WTC11 (cell line): ENCODE results near the gene C3orf22. TPM values are rescaled to one million over a fixed set of nuclear protein-coding genes. Genes with fewer than 3 reads are reported as not detected.

Source experiments
- ATAC-seq: fragments of 200-7000 bp; cut with Tn5 transposase; 2 replicates; pipeline ENCODE4 v1.10.0; 2021; ENCODE audit warnings: mild to moderate bottlenecking, moderate library complexity
- CTCF ChIA-PET: fragments of 300-600 bp; sonication (Branson Sonifier 250); formaldehyde crosslinking; loops from one replicate; lab custom pipeline; 2021; ENCODE audit warnings: antibody characterized with exemption; lab: Charles Lee
- POLR2A ChIA-PET: fragments of 350-600 bp; sonication (Branson Sonifier 250); formaldehyde crosslinking; loops from one replicate; lab custom pipeline; 2021; ENCODE audit warnings: antibody characterized with exemption; lab: Charles Lee
- DNase-seq: peaks from one replicate; pipeline ENCODE4 v3.0.0; 2021; ENCODE audit warnings: low spot score
- H3K27ac Mint-ChIP-seq: 2 replicates; pipeline ENCODE4 v1.8.0; 2021; ENCODE audit warnings: mixed read lengths
- H3K27me3 Mint-ChIP-seq: 2 replicates; pipeline ENCODE4 v1.8.0; 2021; ENCODE audit warnings: low read depth, mild to moderate bottlenecking, moderate library complexity, mixed read lengths
- H3K36me3 Mint-ChIP-seq: 2 replicates; pipeline ENCODE4 v1.8.0; 2021; ENCODE audit warnings: mixed read lengths
- H3K4me1 Mint-ChIP-seq: 2 replicates; pipeline ENCODE4 v1.8.0; 2022; ENCODE audit warnings: mixed read lengths
- H3K4me3 Mint-ChIP-seq: 2 replicates; pipeline ENCODE4 v1.8.0; 2021; ENCODE audit warnings: mild to moderate bottlenecking, moderate library complexity, mixed read lengths
- H3K9me3 Mint-ChIP-seq: 2 replicates; pipeline ENCODE4 v1.8.0; 2021; ENCODE audit warnings: mixed read lengths
- CBFB ChIP-seq: sonication (generic); formaldehyde crosslinking; IDR thresholded peaks from 2 replicates; pipeline ENCODE4 v1.8.1; 2022; ENCODE audit warnings: mild to moderate bottlenecking, low read depth, missing genetic modification reagents
- GTF2I ChIP-seq: fragments of 250-450 bp; sonication (Bioruptor Pico); conservative IDR thresholded peaks from 2 replicates; pipeline ENCODE4 v1.4.0; 2021; ENCODE audit warnings: mild to moderate bottlenecking
- KAT7 ChIP-seq: sonication (generic); formaldehyde crosslinking; IDR thresholded peaks from 2 replicates; pipeline ENCODE4 v1.8.1; 2023; ENCODE audit warnings: missing genetic modification reagents, mild to moderate bottlenecking, borderline replicate concordance
- MYBL2 ChIP-seq: sonication (generic); formaldehyde crosslinking; IDR thresholded peaks from 2 replicates; pipeline ENCODE4 v1.8.1; 2023; ENCODE audit warnings: mild to moderate bottlenecking, moderate library complexity, missing genetic modification reagents
- NFATC4 ChIP-seq: fragments of 250-450 bp; sonication (Bioruptor Pico); IDR thresholded peaks from 2 replicates; pipeline ENCODE4 v1.9.0; 2021; ENCODE audit warnings: mild to moderate bottlenecking
- NR1H2 ChIP-seq: sonication (generic); formaldehyde crosslinking; IDR thresholded peaks from 2 replicates; pipeline ENCODE4 v1.9.0; 2021; ENCODE audit warnings: mild to moderate bottlenecking, moderate library complexity, missing genetic modification reagents
- NR2C2 ChIP-seq: sonication (generic); formaldehyde crosslinking; IDR thresholded peaks from 2 replicates; pipeline ENCODE4 v1.8.0; 2022; ENCODE audit warnings: mild to moderate bottlenecking, missing genetic modification reagents
- ZNF138 ChIP-seq: sonication (generic); formaldehyde crosslinking; conservative IDR thresholded peaks from 2 replicates; pipeline ENCODE4 v1.8.1; 2022; ENCODE audit warnings: mild to moderate bottlenecking, moderate library complexity, missing genetic modification reagents
- ZNF232 ChIP-seq: sonication (generic); formaldehyde crosslinking; IDR thresholded peaks from 2 replicates; pipeline ENCODE4 v1.8.0; 2022; ENCODE audit warnings: mild to moderate bottlenecking, missing genetic modification reagents
- ZNF263 ChIP-seq: sonication (generic); formaldehyde crosslinking; IDR thresholded peaks from 2 replicates; pipeline ENCODE4 v1.8.1; 2022; ENCODE audit warnings: low read depth, mild to moderate bottlenecking, moderate library complexity, missing genetic modification reagents
- ZNF396 ChIP-seq: fragments of 250-450 bp; sonication (Bioruptor Pico); IDR thresholded peaks from 2 replicates; pipeline ENCODE4 v1.8.0; 2021; ENCODE audit warnings: mild to moderate bottlenecking, moderate library complexity, borderline replicate concordance
- total RNA-seq: library from RNA; stranded (reverse); gene quantifications from 3 replicates; pipeline ENCODE4 v1.2.3, GENCODE V29; 2021
- TF ChIP-seq, protein P1 (sequence below): fragments of 250-450 bp; sonication (Bioruptor Pico); IDR thresholded peaks from 2 replicates; pipeline ENCODE4 v2.1.2; 2022; ENCODE audit warnings: mild to moderate bottlenecking, moderate library complexity
- TF ChIP-seq, protein P2 (sequence below): sonication (generic); formaldehyde crosslinking; IDR thresholded peaks from 2 replicates; pipeline ENCODE4 v1.8.0; 2022; ENCODE audit warnings: mild to moderate bottlenecking, missing genetic modification reagents
- TF ChIP-seq, protein P3 (sequence below): fragments of 200-600 bp; IDR thresholded peaks from 2 replicates; pipeline ENCODE4 v1.8.0; 2022; ENCODE audit warnings: antibody characterized with exemption
- TF ChIP-seq, protein P4 (sequence below): sonication (generic); formaldehyde crosslinking; IDR thresholded peaks from 2 replicates; pipeline ENCODE4 v1.8.1; 2023; ENCODE audit warnings: mild to moderate bottlenecking, missing genetic modification reagents, borderline replicate concordance
- TF ChIP-seq, protein P5 (sequence below): fragments of 250-450 bp; sonication (Bioruptor Pico); IDR thresholded peaks from 2 replicates; pipeline ENCODE4 v1.8.0; 2021; ENCODE audit warnings: mild to moderate bottlenecking
- TF ChIP-seq, protein P6 (sequence below): sonication (generic); formaldehyde crosslinking; IDR thresholded peaks from 2 replicates; pipeline ENCODE4 v1.8.0; 2023; ENCODE audit warnings: missing genetic modification reagents, mild to moderate bottlenecking, borderline replicate concordance
- TF ChIP-seq, protein P7 (sequence below): sonication (generic); formaldehyde crosslinking; IDR thresholded peaks from 2 replicates; pipeline ENCODE4 v1.8.1; 2022; ENCODE audit warnings: mild to moderate bottlenecking, missing genetic modification reagents, moderate library complexity, borderline replicate concordance

Gene C3orf22
- total RNA-seq, 1 experiment from 2014 or later = not detected

DNA sequence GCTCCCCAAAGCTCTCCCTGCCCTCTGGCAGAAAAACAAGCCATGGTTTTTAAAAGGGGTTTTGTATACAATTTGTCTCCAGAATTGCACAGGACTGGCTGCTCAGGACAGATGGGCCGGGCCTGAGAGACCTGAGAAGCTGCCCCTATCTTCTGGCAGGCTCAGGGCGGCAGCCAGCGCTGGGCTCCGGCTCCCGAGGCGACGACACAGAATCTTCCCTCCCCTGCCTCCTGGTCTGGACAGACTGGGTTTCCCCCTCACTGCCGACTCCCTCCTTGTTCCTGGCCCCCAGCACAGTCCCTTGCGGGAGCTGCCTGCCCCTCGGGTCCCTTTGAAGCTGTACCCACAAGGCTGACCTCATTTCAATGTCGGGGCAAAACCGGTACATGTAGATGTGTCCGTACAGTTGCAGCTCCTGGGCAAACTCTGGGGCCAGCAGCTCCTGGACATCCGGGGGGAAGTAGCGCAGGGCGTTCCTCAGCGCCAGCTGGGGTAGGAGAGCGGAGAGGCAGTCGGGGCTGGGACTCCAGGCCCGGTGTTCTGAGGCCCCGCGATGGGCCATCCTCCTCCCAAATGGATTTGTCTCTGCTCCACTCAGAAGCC, 48.3 kb downstream of the C3orf22 start:
- ATAC-seq = no peak
- no peaks in the 10 kb centered on the region for H3K4me1 Mint-ChIP-seq
- TF ChIP-seq, protein P1, sequence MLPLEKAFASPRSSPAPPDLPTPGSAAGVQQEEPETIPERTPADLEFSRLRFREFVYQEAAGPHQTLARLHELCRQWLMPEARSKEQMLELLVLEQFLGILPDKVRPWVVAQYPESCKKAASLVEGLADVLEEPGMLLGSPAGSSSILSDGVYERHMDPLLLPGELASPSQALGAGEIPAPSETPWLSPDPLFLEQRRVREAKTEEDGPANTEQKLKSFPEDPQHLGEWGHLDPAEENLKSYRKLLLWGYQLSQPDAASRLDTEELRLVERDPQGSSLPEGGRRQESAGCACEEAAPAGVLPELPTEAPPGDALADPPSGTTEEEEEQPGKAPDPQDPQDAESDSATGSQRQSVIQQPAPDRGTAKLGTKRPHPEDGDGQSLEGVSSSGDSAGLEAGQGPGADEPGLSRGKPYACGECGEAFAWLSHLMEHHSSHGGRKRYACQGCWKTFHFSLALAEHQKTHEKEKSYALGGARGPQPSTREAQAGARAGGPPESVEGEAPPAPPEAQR (CRISPR knock-in tag) = no peak
- TF ChIP-seq, protein P2, sequence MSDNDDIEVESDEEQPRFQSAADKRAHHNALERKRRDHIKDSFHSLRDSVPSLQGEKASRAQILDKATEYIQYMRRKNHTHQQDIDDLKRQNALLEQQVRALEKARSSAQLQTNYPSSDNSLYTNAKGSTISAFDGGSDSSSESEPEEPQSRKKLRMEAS (CRISPR knock-in tag) = no peak
- no peak for TF ChIP-seq ZNF138
- TF ChIP-seq GTF2I (CRISPR knock-in tag) = no peak
- no peak for TF ChIP-seq CBFB (CRISPR knock-in tag)
- TF ChIP-seq, protein P3, sequence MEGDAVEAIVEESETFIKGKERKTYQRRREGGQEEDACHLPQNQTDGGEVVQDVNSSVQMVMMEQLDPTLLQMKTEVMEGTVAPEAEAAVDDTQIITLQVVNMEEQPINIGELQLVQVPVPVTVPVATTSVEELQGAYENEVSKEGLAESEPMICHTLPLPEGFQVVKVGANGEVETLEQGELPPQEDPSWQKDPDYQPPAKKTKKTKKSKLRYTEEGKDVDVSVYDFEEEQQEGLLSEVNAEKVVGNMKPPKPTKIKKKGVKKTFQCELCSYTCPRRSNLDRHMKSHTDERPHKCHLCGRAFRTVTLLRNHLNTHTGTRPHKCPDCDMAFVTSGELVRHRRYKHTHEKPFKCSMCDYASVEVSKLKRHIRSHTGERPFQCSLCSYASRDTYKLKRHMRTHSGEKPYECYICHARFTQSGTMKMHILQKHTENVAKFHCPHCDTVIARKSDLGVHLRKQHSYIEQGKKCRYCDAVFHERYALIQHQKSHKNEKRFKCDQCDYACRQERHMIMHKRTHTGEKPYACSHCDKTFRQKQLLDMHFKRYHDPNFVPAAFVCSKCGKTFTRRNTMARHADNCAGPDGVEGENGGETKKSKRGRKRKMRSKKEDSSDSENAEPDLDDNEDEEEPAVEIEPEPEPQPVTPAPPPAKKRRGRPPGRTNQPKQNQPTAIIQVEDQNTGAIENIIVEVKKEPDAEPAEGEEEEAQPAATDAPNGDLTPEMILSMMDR = no peak
- no peak for TF ChIP-seq ZNF396
- TF ChIP-seq NFATC4 = no peak
- TF ChIP-seq, protein P4, sequence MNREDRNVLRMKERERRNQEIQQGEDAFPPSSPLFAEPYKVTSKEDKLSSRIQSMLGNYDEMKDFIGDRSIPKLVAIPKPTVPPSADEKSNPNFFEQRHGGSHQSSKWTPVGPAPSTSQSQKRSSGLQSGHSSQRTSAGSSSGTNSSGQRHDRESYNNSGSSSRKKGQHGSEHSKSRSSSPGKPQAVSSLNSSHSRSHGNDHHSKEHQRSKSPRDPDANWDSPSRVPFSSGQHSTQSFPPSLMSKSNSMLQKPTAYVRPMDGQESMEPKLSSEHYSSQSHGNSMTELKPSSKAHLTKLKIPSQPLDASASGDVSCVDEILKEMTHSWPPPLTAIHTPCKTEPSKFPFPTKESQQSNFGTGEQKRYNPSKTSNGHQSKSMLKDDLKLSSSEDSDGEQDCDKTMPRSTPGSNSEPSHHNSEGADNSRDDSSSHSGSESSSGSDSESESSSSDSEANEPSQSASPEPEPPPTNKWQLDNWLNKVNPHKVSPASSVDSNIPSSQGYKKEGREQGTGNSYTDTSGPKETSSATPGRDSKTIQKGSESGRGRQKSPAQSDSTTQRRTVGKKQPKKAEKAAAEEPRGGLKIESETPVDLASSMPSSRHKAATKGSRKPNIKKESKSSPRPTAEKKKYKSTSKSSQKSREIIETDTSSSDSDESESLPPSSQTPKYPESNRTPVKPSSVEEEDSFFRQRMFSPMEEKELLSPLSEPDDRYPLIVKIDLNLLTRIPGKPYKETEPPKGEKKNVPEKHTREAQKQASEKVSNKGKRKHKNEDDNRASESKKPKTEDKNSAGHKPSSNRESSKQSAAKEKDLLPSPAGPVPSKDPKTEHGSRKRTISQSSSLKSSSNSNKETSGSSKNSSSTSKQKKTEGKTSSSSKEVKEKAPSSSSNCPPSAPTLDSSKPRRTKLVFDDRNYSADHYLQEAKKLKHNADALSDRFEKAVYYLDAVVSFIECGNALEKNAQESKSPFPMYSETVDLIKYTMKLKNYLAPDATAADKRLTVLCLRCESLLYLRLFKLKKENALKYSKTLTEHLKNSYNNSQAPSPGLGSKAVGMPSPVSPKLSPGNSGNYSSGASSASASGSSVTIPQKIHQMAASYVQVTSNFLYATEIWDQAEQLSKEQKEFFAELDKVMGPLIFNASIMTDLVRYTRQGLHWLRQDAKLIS (CRISPR knock-in tag) = no peak
- TF ChIP-seq, protein P5, sequence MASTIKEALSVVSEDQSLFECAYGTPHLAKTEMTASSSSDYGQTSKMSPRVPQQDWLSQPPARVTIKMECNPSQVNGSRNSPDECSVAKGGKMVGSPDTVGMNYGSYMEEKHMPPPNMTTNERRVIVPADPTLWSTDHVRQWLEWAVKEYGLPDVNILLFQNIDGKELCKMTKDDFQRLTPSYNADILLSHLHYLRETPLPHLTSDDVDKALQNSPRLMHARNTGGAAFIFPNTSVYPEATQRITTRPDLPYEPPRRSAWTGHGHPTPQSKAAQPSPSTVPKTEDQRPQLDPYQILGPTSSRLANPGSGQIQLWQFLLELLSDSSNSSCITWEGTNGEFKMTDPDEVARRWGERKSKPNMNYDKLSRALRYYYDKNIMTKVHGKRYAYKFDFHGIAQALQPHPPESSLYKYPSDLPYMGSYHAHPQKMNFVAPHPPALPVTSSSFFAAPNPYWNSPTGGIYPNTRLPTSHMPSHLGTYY (CRISPR knock-in tag) = no peak
- no peaks in the 10 kb centered on the region for H3K36me3 Mint-ChIP-seq
- ChIA-PET CTCF (interaction anchor here (0.7 to 1.4 kb wide), 6 partner anchors 13 to 377 kb away, joined by 3 to 8 read pairs (median 5); partner anchors contain the start of gene CHST13), POLR2A (interaction anchor here (0.6 kb wide), 1 partner anchor 115 kb away, joined by 3 read pairs; no protein-coding TSS in a partner anchor)
- H3K27ac Mint-ChIP-seq = no peak overlapping the region
- no peak overlapping the region for H3K4me3 Mint-ChIP-seq
- H3K27me3 Mint-ChIP-seq = no peaks in the 10 kb centered on the region
- no peaks in the 10 kb centered on the region for H3K9me3 Mint-ChIP-seq
- DNase-seq = no peak

DNA sequence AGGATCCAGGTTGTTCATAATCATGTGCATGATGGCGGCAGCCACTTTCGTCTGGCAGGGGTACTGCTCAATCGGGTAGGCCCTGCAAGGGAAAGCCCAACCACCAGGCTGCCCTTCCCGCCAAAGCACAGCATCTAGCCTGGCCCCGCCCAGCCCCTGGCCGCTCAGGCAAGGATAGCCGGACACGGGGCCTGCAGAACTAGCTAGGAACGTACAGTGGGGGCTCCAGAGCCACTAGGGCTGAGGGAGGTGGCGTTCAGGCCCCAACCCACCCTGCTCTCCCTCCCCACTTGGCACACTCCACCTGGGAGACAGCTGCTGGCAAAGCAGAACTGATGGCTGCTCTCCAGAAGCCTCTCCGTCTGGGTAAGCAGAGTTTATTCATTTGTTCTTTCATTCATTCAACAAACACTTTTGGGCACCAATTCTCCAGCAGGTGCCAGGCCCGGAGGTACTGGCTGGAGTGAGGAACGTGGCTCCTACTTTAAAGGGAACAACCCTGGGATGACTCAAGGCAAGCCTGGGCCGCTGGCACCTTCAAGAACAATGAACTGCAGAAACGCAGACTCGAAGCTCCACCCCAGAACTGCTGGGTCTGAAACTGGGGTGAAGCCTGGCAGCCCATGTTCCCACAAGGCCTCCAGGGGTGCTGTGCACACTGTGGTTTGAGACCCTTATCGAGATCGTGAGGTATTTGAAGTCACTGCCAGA, 49.0 kb downstream of the C3orf22 start:
- Mint-ChIP-seq H3K27me3 (no peaks in the 10 kb centered on the region), H3K4me1 (peaks cover 2% of the 10 kb centered on the region; the same call in 1 of the 2 replicates), H3K9me3 (no peaks in the 10 kb centered on the region), H3K4me3 (no peak overlapping the region), H3K27ac (no peak overlapping the region), H3K36me3 (no peaks in the 10 kb centered on the region)
- DNase-seq (no peak), ATAC-seq (peak; percentile 49)
- ChIA-PET POLR2A (no interaction called here), CTCF (interaction anchor here (0.7 to 1.4 kb wide), 5 partner anchors 12 to 377 kb away, joined by 3 to 8 read pairs (median 5); partner anchors contain the start of gene CHST13)
- no peak for TF ChIP-seq ZNF232
- TF ChIP-seq ZNF263 (CRISPR knock-in tag) = no peak
- TF ChIP-seq, protein P6, sequence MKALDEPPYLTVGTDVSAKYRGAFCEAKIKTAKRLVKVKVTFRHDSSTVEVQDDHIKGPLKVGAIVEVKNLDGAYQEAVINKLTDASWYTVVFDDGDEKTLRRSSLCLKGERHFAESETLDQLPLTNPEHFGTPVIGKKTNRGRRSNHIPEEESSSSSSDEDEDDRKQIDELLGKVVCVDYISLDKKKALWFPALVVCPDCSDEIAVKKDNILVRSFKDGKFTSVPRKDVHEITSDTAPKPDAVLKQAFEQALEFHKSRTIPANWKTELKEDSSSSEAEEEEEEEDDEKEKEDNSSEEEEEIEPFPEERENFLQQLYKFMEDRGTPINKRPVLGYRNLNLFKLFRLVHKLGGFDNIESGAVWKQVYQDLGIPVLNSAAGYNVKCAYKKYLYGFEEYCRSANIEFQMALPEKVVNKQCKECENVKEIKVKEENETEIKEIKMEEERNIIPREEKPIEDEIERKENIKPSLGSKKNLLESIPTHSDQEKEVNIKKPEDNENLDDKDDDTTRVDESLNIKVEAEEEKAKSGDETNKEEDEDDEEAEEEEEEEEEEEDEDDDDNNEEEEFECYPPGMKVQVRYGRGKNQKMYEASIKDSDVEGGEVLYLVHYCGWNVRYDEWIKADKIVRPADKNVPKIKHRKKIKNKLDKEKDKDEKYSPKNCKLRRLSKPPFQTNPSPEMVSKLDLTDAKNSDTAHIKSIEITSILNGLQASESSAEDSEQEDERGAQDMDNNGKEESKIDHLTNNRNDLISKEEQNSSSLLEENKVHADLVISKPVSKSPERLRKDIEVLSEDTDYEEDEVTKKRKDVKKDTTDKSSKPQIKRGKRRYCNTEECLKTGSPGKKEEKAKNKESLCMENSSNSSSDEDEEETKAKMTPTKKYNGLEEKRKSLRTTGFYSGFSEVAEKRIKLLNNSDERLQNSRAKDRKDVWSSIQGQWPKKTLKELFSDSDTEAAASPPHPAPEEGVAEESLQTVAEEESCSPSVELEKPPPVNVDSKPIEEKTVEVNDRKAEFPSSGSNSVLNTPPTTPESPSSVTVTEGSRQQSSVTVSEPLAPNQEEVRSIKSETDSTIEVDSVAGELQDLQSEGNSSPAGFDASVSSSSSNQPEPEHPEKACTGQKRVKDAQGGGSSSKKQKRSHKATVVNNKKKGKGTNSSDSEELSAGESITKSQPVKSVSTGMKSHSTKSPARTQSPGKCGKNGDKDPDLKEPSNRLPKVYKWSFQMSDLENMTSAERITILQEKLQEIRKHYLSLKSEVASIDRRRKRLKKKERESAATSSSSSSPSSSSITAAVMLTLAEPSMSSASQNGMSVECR (CRISPR knock-in tag) = no peak
- TF ChIP-seq, protein P2 (CRISPR knock-in tag) = no peak
- no peak for TF ChIP-seq NR1H2 (CRISPR knock-in tag)
- TF ChIP-seq, protein P7, sequence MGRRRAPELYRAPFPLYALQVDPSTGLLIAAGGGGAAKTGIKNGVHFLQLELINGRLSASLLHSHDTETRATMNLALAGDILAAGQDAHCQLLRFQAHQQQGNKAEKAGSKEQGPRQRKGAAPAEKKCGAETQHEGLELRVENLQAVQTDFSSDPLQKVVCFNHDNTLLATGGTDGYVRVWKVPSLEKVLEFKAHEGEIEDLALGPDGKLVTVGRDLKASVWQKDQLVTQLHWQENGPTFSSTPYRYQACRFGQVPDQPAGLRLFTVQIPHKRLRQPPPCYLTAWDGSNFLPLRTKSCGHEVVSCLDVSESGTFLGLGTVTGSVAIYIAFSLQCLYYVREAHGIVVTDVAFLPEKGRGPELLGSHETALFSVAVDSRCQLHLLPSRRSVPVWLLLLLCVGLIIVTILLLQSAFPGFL (CRISPR knock-in tag) = no peak
- no peak for TF ChIP-seq KAT7 (CRISPR knock-in tag)
- TF ChIP-seq NR2C2 = no peak
- no peak for TF ChIP-seq MYBL2
